K562 (cell line): ENCODE data around the gene TBC1D7. TPM values are rescaled to one million over a fixed set of nuclear protein-coding genes. Genes with fewer than 3 reads are reported as not detected.

Source experiments
- EHMT2 ChIP-seq: fragments of 450-650 bp; IDR thresholded peaks from 2 replicates; pipeline ENCODE4 v1.6.1; 2018; ENCODE audit warnings: antibody characterized with exemption
- ELF1 ChIP-seq: fragments of 200-800 bp; sonication (Bioruptor generic); IDR thresholded peaks from 2 replicates; pipeline ENCODE4 v1.6.1; 2016; ENCODE audit warnings: missing genetic modification characterization, missing compliant biosample characterization
- FOXM1 ChIP-seq, 2 experiments: fragments of 450-650 bp in 1 of 2; sonication (generic) in 1 of 2; formaldehyde crosslinking in 1 of 2; IDR thresholded peaks; 2 replicates each; pipeline versions ENCODE4 v1.6.1 to v1.9.0; 2017 to 2022; ENCODE audit warnings: low read depth in 2 of 2, mild to moderate bottlenecking in 2 of 2, missing genetic modification reagents in 1 of 2, moderate library complexity in 1 of 2
- LEF1 ChIP-seq: fragments of 450-650 bp; IDR thresholded peaks from 2 replicates; pipeline ENCODE4 v1.6.1; 2016; ENCODE audit warnings: mild to moderate bottlenecking
- MECOM ChIP-seq: fragments of 250-450 bp; sonication (Bioruptor Pico); IDR thresholded peaks from 2 replicates; pipeline ENCODE4 v1.8.0; 2022; ENCODE audit warnings: inconsistent platforms
- MEF2A ChIP-seq: IDR thresholded peaks from 2 replicates; pipeline ENCODE4 v1.6.1; 2011; ENCODE audit warnings: low read depth, mild to moderate bottlenecking, low read length, moderate library complexity; ENCODE audit not compliant: control insufficient read depth
- NCOA1 ChIP-seq: fragments of 450-650 bp; IDR thresholded peaks from 2 replicates; pipeline ENCODE4 v1.6.1; 2016; ENCODE audit warnings: low read depth
- SETDB1 ChIP-seq: IDR thresholded peaks from one replicate; pipeline ENCODE4 v1.6.1; 2012; ENCODE audit warnings: low read length, control low read depth, inconsistent platforms
- SMC3 ChIP-seq: conservative IDR thresholded peaks from 2 replicates; pipeline ENCODE4 v1.6.1; 2011; ENCODE audit warnings: low read depth, low read length, improper control_type of control experiment; ENCODE audit not compliant: insufficient read depth
- SREBF2 ChIP-seq: sonication (generic); formaldehyde crosslinking; IDR thresholded peaks from 2 replicates; pipeline ENCODE4 v1.4.0; 2020; ENCODE audit warnings: mild to moderate bottlenecking, missing genetic modification reagents
- XRCC3 ChIP-seq: fragments of 450-650 bp; IDR thresholded peaks from 2 replicates; pipeline ENCODE4 v1.6.1; 2017; ENCODE audit warnings: mild to moderate bottlenecking, moderate library complexity
- ZFX ChIP-seq: sonication (generic); formaldehyde crosslinking; IDR thresholded peaks from 2 replicates; pipeline ENCODE4 v1.8.0; 2022; ENCODE audit warnings: mild to moderate bottlenecking, missing genetic modification reagents, moderate library complexity
- ZNF23 ChIP-seq: fragments of 250-450 bp; sonication (Bioruptor Pico); IDR thresholded peaks from 2 replicates; pipeline ENCODE4 v1.4.0; 2020; ENCODE audit warnings: mild to moderate bottlenecking
- polyA plus RNA-seq, 8 experiments: library from polyadenylated mRNA; depleted of rRNA in 4 of 8; stranded (reverse) in 5 of 8; unstranded in 3 of 8; fragments of >200 nt; fragmentation: Nextera tagmentation in 2 of 8; fragmentation: Illumina TruSeq in 1 of 8; extraction: Ambion mirVana in 2 of 8; extraction: Trizol in 1 of 8; gene quantifications; 2 replicates each; pipeline versions ENCODE4 v1.2.1 to v1.2.3, GENCODE V29; 2011 to 2014; ENCODE audit warnings: inconsistent platforms in 1 of 8, missing spikeins in 1 of 8
- total RNA-seq, 7 experiments: library from RNA; depleted of rRNA in 6 of 7; stranded (reverse); fragments of >200 nt in 6 of 7; fragmentation: Illumina TruSeq in 2 of 7; extraction: Trizol in 2 of 7; gene quantifications; 2 replicates each; pipeline versions ENCODE4 v1.2.1 to v1.2.3, GENCODE V29; 2011 to 2021; ENCODE audit warnings: low replicate concordance in 1 of 7
- TF ChIP-seq, protein P1 (sequence below): fragments of 450-650 bp; IDR thresholded peaks from 2 replicates; pipeline ENCODE4 v1.6.1; 2016; ENCODE audit warnings: low read depth, mild to moderate bottlenecking, moderate library complexity
- TF ChIP-seq, protein P2 (sequence below), 2 experiments: fragments of 450-650 bp; formaldehyde crosslinking in 1 of 2; IDR thresholded peaks; 2 replicates each; pipeline versions ENCODE4 v1.4.0 to v1.6.1; 2014 to 2020; ENCODE audit warnings: mild to moderate bottlenecking in 2 of 2, borderline replicate concordance in 1 of 2, low read depth in 1 of 2
- TF ChIP-seq, protein P3 (sequence below): fragments of 250-450 bp; sonication (Bioruptor Pico); IDR thresholded peaks from 2 replicates; pipeline ENCODE4 v1.5.0; 2021; ENCODE audit warnings: mild to moderate bottlenecking, borderline replicate concordance

The TBC1D7 gene
- total and polyA plus RNA-seq, 9 of the 15 experiments (the other 6 are each of a cell fraction or from before 2014, with no cell fraction given) = 49.4 to 107 (median 61.1) TPM

DNA sequence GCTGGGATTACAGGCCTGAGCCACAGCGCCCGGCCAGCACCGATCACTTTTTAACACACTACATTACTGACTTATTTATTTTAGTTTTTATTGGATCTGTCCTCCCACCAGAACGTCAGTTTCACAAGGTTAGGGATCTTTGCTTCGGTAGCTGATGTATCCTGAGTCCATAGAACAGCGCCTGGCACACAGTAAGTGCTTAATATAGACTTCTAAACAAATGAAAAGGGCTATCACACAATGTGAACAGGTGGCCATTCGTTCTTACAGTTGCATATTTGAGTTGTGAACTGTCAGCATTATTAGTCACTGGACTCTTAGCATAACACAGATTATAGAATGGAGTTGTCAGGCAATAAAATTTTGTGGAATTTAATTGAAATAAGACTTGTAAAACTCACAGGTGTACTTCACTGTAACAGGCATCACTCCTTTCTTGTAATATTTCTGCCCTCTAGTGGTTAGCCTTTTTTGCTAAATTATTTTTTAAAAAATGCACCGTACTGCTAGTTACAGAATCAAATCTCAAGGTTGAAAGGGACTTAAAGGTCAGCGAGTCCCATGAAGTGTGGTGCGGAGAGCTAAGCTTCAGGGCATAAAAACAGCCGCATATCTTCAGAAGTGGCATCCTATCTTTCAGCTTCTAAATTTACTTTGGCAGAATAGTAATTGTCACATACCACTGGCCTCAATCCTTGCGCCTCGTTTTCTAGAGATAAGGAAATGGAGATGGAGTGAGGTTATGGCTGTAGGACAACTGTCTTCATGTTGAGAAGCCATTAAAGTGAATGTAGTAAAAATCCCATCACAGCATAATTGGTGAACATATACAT lies 3.4 kb upstream of the TBC1D7 start (continued):
- TF ChIP-seq, protein P1, sequence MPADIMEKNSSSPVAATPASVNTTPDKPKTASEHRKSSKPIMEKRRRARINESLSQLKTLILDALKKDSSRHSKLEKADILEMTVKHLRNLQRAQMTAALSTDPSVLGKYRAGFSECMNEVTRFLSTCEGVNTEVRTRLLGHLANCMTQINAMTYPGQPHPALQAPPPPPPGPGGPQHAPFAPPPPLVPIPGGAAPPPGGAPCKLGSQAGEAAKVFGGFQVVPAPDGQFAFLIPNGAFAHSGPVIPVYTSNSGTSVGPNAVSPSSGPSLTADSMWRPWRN = no peak
- TF ChIP-seq SMC3 (peak; percentile 48; the same call in 1 of the 2 replicates), EHMT2 (no peak), NCOA1 (no peak), LEF1 (0 out of 2 replicates have a peak, but pooled peaks have one; percentile 6), ELF1 (tag) (no peak), SETDB1 (no peak), SREBF2 (CRISPR knock-in tag) (no peak), FOXM1 (IDR thresholded peaks at IDR 0.05; ENCODE audit: low read depth) (peak; percentile 72), FOXM1 (CRISPR knock-in tag; IDR thresholded peaks at IDR 0.05; ENCODE audit: low read depth) (no peak), MECOM (CRISPR knock-in tag) (no peak), ZNF23 (CRISPR knock-in tag) (no peak), MEF2A (no peak), XRCC3 (no peak), ZFX (CRISPR knock-in tag) (no peak)
- TF ChIP-seq, protein P2, sequence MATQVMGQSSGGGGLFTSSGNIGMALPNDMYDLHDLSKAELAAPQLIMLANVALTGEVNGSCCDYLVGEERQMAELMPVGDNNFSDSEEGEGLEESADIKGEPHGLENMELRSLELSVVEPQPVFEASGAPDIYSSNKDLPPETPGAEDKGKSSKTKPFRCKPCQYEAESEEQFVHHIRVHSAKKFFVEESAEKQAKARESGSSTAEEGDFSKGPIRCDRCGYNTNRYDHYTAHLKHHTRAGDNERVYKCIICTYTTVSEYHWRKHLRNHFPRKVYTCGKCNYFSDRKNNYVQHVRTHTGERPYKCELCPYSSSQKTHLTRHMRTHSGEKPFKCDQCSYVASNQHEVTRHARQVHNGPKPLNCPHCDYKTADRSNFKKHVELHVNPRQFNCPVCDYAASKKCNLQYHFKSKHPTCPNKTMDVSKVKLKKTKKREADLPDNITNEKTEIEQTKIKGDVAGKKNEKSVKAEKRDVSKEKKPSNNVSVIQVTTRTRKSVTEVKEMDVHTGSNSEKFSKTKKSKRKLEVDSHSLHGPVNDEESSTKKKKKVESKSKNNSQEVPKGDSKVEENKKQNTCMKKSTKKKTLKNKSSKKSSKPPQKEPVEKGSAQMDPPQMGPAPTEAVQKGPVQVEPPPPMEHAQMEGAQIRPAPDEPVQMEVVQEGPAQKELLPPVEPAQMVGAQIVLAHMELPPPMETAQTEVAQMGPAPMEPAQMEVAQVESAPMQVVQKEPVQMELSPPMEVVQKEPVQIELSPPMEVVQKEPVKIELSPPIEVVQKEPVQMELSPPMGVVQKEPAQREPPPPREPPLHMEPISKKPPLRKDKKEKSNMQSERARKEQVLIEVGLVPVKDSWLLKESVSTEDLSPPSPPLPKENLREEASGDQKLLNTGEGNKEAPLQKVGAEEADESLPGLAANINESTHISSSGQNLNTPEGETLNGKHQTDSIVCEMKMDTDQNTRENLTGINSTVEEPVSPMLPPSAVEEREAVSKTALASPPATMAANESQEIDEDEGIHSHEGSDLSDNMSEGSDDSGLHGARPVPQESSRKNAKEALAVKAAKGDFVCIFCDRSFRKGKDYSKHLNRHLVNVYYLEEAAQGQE (IDR thresholded peaks at IDR 0.05; ENCODE audit: borderline replicate concordance) = peak; percentile 84
- TF ChIP-seq, protein P2 (CRISPR knock-in tag; IDR thresholded peaks at IDR 0.05; ENCODE audit: low read depth) = no peak
- TF ChIP-seq, protein P3, sequence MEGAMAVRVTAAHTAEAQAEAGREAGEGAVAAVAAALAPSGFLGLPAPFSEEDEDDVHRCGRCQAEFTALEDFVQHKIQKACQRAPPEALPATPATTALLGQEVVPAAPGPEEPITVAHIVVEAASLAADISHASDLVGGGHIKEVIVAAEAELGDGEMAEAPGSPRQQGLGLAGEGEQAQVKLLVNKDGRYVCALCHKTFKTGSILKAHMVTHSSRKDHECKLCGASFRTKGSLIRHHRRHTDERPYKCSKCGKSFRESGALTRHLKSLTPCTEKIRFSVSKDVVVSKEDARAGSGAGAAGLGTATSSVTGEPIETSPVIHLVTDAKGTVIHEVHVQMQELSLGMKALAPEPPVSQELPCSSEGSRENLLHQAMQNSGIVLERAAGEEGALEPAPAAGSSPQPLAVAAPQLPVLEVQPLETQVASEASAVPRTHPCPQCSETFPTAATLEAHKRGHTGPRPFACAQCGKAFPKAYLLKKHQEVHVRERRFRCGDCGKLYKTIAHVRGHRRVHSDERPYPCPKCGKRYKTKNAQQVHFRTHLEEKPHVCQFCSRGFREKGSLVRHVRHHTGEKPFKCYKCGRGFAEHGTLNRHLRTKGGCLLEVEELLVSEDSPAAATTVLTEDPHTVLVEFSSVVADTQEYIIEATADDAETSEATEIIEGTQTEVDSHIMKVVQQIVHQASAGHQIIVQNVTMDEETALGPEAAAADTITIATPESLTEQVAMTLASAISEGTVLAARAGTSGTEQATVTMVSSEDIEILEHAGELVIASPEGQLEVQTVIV (CRISPR knock-in tag) = no peak
